AG04449 (cell line): Measurements from ENCODE around the gene RAB37.

Experiments used
- CTCF ChIA-PET: fragments of 350-600 bp; formaldehyde crosslinking; extraction: SDS; loops from one replicate; lab custom pipeline; 2021; ENCODE audit warnings: antibody characterized with exemption; lab: Yijun Ruan, JAX
- POLR2A ChIA-PET: fragments of 400-600, 350-600 bp; formaldehyde crosslinking; extraction: SDS; loops from one replicate; lab custom pipeline; 2020; ENCODE audit warnings: antibody characterized with exemption, inconsistent platforms; lab: Yijun Ruan, JAX
- DNase-seq: peaks from one replicate; pipeline ENCODE4 v3.0.0-alpha.2; 2010; ENCODE audit warnings: low read depth, low spot score
- H3K4me3 ChIP-seq: 2 replicates; pipeline ENCODE4 v1.5.1; 2011; ENCODE audit warnings: low read depth, mild to moderate bottlenecking, control low read depth, low read length
- TF ChIP-seq, protein P1 (sequence below): IDR thresholded peaks from one replicate; pipeline ENCODE4 v1.5.1; 2011; ENCODE audit warnings: mild to moderate bottlenecking, moderate library complexity, low read length, control low read depth, inconsistent platforms; ENCODE audit not compliant: insufficient read depth; ENCODE audit errors: missing control alignments

Gene RAB37

DNA sequence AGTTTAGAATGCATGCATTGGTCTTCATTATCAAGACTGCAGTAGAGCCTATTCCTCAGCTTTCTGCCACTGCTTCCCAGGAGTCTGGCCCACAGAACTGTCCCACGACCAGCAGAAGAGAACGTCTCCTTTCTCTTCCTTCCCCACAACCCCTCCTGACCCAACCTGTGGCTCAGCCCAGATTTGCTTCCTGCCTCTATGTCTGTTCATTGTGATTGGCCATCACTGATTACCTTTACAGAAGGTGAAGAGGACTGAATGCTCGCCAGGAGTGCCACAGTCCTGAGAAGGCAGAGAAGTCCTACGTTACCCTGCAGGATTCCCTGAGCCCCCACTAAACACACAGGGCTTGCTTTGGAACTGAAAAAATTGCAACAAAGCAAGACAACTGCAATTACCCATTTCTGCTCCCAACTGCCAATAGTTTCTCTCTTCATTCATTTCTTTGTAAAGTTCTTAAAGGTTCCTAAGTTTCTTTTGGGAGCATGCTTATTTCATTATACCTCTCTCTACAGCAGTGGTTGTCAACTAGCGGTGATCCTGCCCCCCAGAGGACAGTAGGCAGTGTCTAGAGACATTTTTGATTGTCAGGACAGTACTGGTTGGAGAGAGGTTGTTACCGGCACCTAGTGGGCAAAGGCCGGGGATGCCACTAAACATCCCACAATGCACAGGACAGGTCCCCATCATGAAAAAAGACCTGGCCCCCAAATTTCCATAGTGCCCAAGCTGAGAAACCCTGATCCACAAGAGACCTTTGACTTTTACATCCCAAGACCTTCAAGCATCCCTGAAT lies 43.6 kb downstream of the RAB37 start:
- H3K4me3 ChIP-seq: no peak overlapping the region
- POLR2A ChIA-PET: no interaction called here
- CTCF ChIA-PET: interaction anchor here (1.3 to 11.5 kb wide), 4 partner anchors 10 to 83 kb away, joined by 6 to 159 read pairs (median 52); no protein-coding TSS in a partner anchor
- DNase-seq: no peak
- TF ChIP-seq, protein P1, sequence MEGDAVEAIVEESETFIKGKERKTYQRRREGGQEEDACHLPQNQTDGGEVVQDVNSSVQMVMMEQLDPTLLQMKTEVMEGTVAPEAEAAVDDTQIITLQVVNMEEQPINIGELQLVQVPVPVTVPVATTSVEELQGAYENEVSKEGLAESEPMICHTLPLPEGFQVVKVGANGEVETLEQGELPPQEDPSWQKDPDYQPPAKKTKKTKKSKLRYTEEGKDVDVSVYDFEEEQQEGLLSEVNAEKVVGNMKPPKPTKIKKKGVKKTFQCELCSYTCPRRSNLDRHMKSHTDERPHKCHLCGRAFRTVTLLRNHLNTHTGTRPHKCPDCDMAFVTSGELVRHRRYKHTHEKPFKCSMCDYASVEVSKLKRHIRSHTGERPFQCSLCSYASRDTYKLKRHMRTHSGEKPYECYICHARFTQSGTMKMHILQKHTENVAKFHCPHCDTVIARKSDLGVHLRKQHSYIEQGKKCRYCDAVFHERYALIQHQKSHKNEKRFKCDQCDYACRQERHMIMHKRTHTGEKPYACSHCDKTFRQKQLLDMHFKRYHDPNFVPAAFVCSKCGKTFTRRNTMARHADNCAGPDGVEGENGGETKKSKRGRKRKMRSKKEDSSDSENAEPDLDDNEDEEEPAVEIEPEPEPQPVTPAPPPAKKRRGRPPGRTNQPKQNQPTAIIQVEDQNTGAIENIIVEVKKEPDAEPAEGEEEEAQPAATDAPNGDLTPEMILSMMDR: peak; percentile 14

DNA sequence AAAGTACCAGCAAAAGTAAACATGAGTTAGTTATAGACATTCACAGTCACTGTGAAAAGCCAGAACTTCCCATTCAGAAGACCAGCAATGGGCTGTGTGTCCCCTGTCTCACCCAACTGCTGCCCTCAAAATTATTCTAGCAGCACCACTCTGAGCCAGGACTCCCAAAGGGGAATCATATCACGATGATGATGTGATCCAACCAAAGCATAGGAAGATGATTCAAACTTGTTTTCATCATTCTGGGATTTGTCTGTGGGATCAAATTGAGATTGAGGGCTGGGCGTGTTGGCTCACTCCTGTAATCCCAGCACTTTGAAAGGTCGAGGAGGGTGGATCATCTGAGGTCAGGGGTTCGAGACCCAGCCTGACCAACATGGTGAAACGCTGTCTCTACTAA lies 45.5 kb downstream of the RAB37 start:
- DNase-seq: no peak
- CTCF ChIA-PET: interaction anchor here (1.6 to 11.5 kb wide), 3 partner anchors 9 to 61 kb away, joined by 6 to 159 read pairs (median 6); no protein-coding TSS in a partner anchor

DNA sequence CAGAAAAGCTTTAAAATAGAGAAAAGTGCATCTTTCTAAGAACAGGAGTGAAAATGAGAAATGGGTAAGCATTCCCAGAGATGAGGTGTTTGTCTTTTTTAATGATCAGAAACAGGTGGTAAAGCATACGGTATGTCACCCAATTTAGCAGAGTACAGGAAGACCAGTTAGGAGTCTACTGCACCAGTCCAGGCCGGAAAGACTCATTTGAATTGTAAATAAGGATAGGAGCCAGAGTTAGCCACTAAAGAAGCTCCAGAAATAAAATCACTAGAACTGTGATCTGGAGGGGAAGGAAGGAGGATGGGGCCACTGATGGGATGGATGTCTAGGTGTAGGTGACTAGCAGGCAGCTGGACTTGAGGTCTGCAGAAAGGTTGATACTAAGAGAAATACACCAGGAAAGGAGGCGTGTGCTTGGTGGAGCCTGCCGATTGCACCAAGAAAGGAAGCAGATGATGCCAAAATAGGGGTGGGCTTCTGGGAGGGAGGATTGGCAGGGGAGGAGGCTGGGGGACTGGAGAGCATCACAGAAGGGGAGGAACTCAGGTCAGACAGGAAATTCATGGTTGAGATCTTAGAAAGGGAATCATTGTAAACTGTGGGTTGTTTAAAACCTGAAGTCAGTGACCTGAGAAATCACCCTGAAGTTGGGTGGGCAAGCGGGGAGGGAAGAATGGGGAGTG lies 47.2 kb downstream of the RAB37 start:
- DNase-seq: no peak
- CTCF ChIA-PET: interaction anchor here (0.6 to 21.5 kb wide), 7 partner anchors 9 to 78 kb away, joined by 3 to 692 read pairs (median 6); partner anchors contain the start of gene GRIN2C
- no peak overlapping the region for H3K4me3 ChIP-seq

More for the DNA sequence above, 45.5 kb downstream of the RAB37 start:
- POLR2A ChIA-PET: no interaction called here
- TF ChIP-seq, protein P1: no peak
- H3K4me3 ChIP-seq: no peak overlapping the region

DNA sequence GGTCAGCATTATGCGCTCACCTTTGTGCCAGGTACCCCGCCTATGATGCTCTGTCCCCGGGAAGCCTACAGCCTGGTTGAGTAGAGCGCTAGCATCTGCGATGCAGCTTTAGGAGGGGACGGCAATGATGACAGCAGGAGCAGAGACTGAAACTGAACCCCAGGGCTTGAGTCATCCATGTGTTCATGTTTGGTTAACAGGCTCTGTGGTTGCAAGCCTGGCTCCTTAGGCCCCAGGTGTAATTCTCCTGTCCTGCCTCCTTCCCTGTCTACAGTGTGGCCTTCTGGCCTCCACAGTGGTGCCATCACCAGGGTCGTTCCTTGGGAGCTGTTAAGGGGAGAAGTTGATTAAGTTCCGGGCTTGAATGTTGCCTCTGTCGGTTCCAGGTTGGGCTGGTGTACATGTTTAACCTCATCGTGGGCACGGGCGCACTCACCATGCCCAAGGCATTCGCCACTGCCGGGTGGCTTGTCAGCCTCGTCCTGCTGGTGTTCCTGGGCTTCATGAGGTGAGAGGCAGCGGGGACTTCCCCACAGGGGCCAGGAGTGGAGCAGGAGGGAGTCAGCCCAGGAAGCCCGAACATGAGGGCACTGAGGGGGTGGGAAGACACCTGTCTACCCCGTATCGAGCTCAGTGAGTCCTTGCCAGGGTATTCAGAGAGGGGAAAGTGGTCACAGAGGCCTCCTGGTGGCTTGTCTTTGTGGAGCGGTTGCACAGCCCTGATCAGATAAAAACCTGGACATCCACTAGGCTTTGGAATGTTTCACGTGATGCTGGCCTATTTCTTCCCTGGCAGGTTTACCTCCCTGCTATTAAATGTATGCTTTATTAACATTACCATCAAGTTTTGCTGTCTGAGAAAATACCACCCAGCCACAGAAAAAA lies 48.3 kb downstream of the RAB37 start:
- POLR2A ChIA-PET: no interaction called here
- no peak overlapping the region for H3K4me3 ChIP-seq
- TF ChIP-seq, protein P1: no peak
- CTCF ChIA-PET: interaction anchor here (1.5 to 21.5 kb wide), 4 partner anchors 9 to 77 kb away, joined by 4 to 692 read pairs (median 8); partner anchors contain the start of genes GRIN2C and NAT9
- no peak for DNase-seq

More for the DNA sequence above, 47.2 kb downstream of the RAB37 start:
- POLR2A ChIA-PET: no interaction called here
- TF ChIP-seq, protein P1: no peak

DNA sequence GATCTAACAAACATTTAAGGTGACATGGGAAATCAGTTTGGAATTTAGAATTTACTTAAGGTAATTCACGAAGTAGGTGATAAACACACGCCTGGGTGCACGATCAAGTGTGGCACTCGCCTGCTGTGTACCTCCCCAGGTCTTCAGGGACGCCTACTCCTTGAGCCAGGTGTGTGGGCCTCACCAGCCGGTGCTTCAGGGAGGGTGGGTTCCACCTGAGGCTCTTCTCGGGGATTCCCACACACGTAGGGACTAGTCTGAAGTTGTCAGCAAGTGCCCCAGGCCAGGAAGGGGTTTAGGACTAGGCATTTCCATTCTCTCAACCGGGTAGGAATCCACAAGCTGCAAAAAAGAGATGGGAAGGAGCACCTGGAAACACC lies 48.9 kb downstream of the RAB37 start:
- ChIA-PET CTCF (interaction anchor here (1.0 to 21.5 kb wide), 7 partner anchors 10 to 172 kb away, joined by 3 to 692 read pairs (median 4); partner anchors contain the start of genes GRIN2C and NAT9), POLR2A (no interaction called here)
- TF ChIP-seq, protein P1: no peak
- DNase-seq: no peak
- H3K4me3 ChIP-seq: no peak overlapping the region
